Ishikawa (cell line): Measurements from ENCODE around the gene ZNF418.

Experiments used
- CEBPB ChIP-seq: IDR thresholded peaks from 2 replicates; pipeline ENCODE4 v1.6.1; 2012
- CREB1 ChIP-seq: IDR thresholded peaks from 2 replicates; pipeline ENCODE4 v1.6.1; 2012; ENCODE audit warnings: low read depth
- EGR1 ChIP-seq: IDR thresholded peaks from 2 replicates; pipeline ENCODE4 v1.6.1; 2012
- EP300 ChIP-seq: IDR thresholded peaks from 2 replicates; pipeline ENCODE4 v1.6.1; 2012; ENCODE audit warnings: borderline replicate concordance
- FOXM1 ChIP-seq: IDR thresholded peaks from 2 replicates; pipeline ENCODE4 v1.6.1; 2012; ENCODE audit warnings: low read depth, borderline replicate concordance
- NFIC ChIP-seq: IDR thresholded peaks from 2 replicates; pipeline ENCODE4 v1.6.1; 2012
- RAD21 ChIP-seq: IDR thresholded peaks from 2 replicates; pipeline ENCODE4 v1.6.1; 2012; ENCODE audit warnings: low read depth
- TAF1 ChIP-seq: IDR thresholded peaks from 2 replicates; pipeline ENCODE4 v1.6.1; 2012; ENCODE audit warnings: low read depth, mild to moderate bottlenecking
- TCF12 ChIP-seq: IDR thresholded peaks from 2 replicates; pipeline ENCODE4 v1.6.1; 2012; ENCODE audit warnings: low read depth
- TEAD4 ChIP-seq: IDR thresholded peaks from 2 replicates; pipeline ENCODE4 v1.6.1; 2012
- YY1 ChIP-seq: IDR thresholded peaks from 2 replicates; pipeline ENCODE4 v1.6.1; 2012; ENCODE audit warnings: low read depth
- ZBTB7A ChIP-seq: IDR thresholded peaks from 2 replicates; pipeline ENCODE4 v1.6.1; 2012; ENCODE audit warnings: low read depth
- TF ChIP-seq, protein P1 (sequence below): IDR thresholded peaks from 2 replicates; pipeline ENCODE4 v1.6.1; 2012
- TF ChIP-seq, protein P2 (sequence below): IDR thresholded peaks from 2 replicates; pipeline ENCODE4 v1.6.1; 2012
- TF ChIP-seq, protein P3 (sequence below): IDR thresholded peaks from 2 replicates; pipeline ENCODE4 v1.6.1; 2012; ENCODE audit warnings: low read depth, mild to moderate bottlenecking

ZNF418 gene

DNA sequence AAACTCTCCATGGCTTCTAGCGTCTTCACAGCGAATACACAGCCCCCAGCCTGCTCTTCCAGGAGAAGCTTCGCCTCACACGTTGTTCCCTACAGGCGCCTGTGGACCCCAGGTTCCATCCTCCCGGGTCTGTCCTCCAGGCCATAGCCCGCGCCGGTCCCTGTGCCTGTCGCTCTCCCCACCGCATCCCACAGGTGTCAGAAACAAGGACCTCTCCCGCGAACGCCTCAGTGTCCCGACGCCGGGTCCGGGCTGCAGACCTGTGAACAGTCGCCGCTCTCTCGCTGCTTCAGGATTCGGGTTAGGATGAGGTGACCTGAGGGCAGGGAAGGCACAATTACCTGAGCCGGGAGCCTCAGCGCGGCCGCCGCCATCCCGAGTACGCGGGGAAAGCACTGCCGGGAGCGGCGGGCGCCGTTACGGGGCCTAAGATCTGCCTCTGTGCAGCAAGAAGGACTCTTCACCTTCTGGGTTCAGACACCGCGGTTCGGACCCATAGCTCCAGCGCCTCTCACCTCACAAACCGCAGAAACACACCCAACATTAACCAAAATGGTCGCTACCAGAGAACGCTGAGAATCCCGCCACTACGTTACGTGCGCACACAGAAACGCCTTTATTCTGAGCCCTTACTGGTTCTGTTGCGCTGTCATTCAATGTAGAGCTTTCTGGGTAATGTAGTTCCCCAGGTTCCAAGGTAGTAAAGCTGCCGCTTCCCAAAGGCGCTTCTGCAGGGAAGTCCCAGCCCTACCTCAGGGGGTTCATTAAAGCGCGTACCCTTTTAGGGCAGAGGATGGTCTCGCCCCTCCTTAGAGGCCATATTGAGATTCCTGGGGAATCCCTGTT, at the start of gene ZNF418:
Gene ZNF418 (minus strand): TSS at position 583 of the 846 bp plus-strand sequence. CDS start 1,580 bp downstream, outside the sequence.
- TF ChIP-seq YY1 (peak; percentile 19; the same call in 1 of the 2 replicates), EP300 (no peak)
- TF ChIP-seq, protein P1, sequence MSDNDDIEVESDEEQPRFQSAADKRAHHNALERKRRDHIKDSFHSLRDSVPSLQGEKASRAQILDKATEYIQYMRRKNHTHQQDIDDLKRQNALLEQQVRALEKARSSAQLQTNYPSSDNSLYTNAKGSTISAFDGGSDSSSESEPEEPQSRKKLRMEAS, result no peak

DNA sequence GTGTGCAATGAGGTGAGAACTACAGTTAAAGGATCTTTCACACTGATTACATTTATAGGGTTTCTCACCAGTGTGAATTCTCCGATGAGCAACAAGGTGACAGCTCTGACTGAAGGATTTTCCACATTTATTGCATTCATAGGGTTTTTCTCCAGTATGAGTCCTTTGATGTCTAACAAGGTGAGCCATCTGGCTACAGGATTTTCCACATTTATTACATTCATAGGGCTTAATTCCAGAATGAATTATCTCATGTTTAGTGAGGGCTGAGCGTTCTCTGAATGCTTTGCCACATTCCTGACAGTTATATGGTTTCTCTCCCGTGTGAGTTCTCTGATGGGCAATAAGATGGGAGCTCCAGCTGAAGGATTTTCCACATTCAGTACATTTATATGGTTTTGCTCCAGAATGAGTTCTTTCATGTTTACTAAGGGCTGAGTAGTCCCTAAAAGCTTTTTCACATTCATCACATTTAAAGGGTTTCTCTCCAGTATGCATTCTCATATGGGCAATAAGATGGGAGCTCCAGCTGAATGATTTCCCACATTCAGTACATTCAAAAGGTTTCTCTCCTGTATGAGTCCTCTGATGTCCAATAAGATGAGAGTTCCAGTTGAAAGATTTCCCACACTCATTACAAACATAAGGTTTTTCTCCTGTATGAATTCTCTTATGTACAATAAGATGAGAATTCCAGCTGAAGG, 43.5 kb upstream of the ZNF418 start:
- TF ChIP-seq TCF12 (no peak), EGR1 (no peak), CREB1 (no peak), ZBTB7A (no peak), EP300 (no peak), TAF1 (no peak), RAD21 (no peak), FOXM1 (no peak), TEAD4 (no peak), CEBPB (no peak)
- TF ChIP-seq, protein P1, result no peak
- TF ChIP-seq, protein P2, sequence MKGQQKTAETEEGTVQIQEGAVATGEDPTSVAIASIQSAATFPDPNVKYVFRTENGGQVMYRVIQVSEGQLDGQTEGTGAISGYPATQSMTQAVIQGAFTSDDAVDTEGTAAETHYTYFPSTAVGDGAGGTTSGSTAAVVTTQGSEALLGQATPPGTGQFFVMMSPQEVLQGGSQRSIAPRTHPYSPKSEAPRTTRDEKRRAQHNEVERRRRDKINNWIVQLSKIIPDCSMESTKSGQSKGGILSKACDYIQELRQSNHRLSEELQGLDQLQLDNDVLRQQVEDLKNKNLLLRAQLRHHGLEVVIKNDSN, result no peak; the same call in 1 of the 2 replicates

DNA sequence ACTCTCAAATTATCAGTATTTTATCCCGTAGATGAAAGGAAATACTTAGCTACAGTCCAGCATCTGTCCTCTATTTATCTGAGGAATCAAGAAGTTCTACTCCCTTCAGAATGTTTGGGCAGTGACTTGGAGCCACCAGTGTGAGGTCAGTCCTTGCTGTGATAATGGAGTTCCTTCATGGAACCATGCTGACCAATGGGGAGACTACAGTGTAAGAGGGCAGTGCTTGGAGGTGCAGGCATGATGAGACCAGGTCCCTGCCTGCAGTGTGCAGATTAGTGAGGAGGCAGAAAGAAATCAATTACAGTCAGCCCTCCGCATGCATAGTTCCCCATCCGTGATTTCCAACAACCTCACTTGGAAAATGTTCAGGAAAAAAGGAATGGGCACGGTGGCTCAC, 39.2 kb upstream of the ZNF418 start, which contains the start of gene C19orf18:
Gene C19orf18 (minus strand): TSS at position 101 of the 400 bp plus-strand sequence. CDS start 102 bp downstream, outside the sequence.
- TF ChIP-seq TAF1, result no peak
- TF ChIP-seq YY1, result no peak
- TF ChIP-seq EP300, result no peak
- no peak for TF ChIP-seq EGR1
- no peak for TF ChIP-seq CREB1
- TF ChIP-seq, protein P1, result no peak
- TF ChIP-seq FOXM1, result no peak
- TF ChIP-seq RAD21, result no peak
- no peak for TF ChIP-seq ZBTB7A
- no peak for TF ChIP-seq TEAD4
- TF ChIP-seq TCF12, result no peak
- TF ChIP-seq, protein P3, sequence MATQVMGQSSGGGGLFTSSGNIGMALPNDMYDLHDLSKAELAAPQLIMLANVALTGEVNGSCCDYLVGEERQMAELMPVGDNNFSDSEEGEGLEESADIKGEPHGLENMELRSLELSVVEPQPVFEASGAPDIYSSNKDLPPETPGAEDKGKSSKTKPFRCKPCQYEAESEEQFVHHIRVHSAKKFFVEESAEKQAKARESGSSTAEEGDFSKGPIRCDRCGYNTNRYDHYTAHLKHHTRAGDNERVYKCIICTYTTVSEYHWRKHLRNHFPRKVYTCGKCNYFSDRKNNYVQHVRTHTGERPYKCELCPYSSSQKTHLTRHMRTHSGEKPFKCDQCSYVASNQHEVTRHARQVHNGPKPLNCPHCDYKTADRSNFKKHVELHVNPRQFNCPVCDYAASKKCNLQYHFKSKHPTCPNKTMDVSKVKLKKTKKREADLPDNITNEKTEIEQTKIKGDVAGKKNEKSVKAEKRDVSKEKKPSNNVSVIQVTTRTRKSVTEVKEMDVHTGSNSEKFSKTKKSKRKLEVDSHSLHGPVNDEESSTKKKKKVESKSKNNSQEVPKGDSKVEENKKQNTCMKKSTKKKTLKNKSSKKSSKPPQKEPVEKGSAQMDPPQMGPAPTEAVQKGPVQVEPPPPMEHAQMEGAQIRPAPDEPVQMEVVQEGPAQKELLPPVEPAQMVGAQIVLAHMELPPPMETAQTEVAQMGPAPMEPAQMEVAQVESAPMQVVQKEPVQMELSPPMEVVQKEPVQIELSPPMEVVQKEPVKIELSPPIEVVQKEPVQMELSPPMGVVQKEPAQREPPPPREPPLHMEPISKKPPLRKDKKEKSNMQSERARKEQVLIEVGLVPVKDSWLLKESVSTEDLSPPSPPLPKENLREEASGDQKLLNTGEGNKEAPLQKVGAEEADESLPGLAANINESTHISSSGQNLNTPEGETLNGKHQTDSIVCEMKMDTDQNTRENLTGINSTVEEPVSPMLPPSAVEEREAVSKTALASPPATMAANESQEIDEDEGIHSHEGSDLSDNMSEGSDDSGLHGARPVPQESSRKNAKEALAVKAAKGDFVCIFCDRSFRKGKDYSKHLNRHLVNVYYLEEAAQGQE, result no peak
- TF ChIP-seq CEBPB, result no peak
- TF ChIP-seq NFIC, result no peak
- TF ChIP-seq, protein P2, result no peak

DNA sequence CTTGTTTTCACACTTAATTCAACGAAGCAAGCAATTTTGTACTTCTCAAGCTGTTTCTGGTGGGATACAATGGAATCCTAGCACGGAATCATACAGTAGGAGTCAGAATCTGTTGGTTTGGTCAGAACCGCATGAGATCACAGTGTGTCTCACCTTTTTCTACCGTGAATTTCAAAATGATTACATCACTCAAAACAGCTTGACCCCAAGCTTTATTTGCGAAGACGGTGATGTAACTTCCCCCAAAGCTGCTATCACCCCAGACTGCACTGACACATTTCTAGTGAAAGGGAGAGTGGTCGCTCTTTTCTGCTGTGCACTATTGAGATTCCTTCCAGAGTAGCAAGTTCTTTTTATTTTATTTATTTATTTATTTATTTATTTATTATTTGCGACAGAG, 29.6 kb upstream of the ZNF418 start:
- TF ChIP-seq EP300 (no peak), CEBPB (no peak), YY1 (no peak)
- TF ChIP-seq, protein P3, result no peak

DNA sequence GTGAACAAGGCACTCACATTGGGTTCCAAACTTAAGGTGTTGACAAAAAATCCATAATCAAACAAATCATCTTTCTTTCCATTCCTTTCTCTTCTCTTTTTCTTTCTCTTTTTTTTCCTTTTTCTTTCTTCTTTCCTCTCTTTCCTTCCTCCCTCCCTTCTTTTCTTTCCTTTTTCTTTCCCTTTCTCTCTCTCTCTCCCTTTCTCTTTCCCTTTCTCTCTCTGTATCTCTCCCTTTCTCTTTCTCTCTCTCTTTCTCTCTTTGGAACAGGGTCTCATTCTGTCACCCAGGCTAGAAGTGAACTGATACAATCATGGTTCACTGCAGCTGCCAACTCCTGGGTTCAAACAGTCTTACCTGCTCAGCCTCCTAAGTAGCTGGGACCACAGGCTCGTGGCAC, 26.6 kb upstream of the ZNF418 start:
- TF ChIP-seq EP300 (no peak), TCF12 (no peak), TAF1 (no peak), NFIC (no peak)

DNA sequence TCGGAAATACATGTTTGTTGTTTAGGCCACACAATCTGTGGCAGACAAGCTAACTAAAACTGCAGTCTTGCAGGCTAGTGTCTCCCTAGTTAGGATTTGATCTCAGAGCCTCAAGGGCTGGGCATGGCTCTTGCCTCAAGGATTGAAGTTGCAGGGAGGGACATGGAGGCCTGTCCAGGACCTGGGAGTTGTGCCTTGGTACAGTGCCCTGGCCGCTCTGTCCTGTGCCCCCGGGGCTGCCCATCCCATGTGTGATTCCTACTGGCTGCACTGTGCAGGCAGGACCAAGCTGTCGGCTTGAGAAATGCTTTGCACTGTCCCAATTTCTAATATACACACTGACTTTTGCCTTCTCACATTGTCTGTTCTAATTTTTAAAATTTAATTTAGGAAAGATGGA, 19.8 kb upstream of the ZNF418 start:
- TF ChIP-seq, protein P2, result no peak
- no peak for TF ChIP-seq TAF1
- TF ChIP-seq EGR1, result no peak
- TF ChIP-seq YY1, result no peak
- TF ChIP-seq RAD21, result no peak
- TF ChIP-seq EP300, result no peak
- TF ChIP-seq CEBPB, result no peak
- no peak for TF ChIP-seq NFIC
- no peak for TF ChIP-seq ZBTB7A
- no peak for TF ChIP-seq FOXM1
- TF ChIP-seq TCF12, result no peak
- TF ChIP-seq, protein P1, result no peak
- TF ChIP-seq, protein P3, result no peak
